SIG-M5 treated with dmso at 0.1 percent for 504 hours (cell line): ENCODE data around the gene LRRC52.

ENCODE experiments used
- DNase-seq: peaks from one replicate; lab custom pipeline; 2025; ENCODE audit not compliant: unreplicated experiment; lab: John Stamatoyannopoulos, UW

The LRRC52 gene

DNA sequence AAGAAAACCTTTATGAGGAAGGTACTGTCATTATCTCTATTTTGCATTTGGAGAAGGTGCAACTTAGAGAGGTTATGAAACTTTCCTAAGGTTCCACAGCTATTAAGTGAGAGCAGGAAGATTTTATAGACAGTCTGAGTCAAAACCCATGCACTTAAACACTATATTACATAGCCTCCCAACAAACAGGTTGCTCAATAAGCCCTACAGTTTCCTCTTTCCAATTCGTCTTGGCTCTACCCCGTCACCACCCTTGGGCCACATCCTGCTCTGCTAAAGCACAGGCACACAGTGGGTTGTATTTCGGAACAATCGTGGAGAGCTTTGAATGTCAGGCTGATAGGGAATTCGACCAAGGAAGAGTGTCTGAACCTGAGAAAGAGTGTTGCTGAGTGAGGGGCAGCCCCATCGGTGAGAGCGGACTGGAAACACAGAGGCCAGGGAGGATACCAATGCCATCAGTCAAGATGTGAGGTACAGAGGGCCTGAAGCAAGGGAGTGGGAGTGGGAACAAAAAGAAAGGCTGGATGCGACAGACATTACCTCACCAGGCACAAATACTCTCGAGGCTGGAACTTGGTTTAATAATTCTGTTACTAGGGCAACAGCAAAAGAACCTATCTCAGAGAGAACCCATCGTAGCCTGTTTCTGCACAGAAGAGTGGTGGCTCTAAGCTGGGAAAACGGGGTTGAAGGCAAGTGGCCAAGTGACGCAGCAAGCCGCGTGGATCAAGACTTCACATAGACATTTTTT, 6.3 kb upstream of the LRRC52 start:
- peak; percentile 97 for DNase-seq

- peak; percentile 10 for DNase-seq
Observed at GRCh38 chr1:165539306-165539705, 4.5 kb upstream of the LRRC52 start.

GRCh38 chr1:165539908-165540307, 3.9 kb upstream of the LRRC52 start:
- no peak for DNase-seq

DNA sequence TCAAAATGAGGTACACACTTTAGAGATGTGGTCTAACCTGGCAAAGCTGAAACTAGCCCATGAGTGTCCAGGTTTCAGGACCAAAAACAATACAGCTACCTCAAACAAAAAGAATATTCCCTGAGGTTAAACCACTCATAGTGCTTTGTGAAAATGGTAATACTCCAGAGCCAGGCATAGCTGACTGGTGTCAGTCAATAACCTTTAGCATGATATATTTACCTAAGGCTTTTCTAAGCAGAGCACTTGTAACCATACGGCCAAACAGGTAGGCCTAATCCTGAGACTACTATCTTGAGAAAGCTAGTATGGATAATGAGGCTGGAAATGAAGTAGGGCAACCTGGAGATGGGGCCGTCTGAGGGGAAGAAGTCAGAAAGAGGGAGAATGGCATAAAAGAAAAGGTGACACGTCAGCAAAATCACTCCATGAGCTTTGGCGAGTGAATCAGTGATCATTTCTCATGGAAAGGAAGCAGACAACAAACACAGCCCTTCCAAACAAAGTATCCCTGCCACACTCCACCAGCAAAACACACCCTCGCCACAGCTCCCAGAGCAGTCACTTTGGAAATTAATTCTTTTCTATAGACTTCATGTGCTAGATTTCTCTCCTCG, 1.7 kb upstream of the LRRC52 start:
- no peak for DNase-seq

DNA sequence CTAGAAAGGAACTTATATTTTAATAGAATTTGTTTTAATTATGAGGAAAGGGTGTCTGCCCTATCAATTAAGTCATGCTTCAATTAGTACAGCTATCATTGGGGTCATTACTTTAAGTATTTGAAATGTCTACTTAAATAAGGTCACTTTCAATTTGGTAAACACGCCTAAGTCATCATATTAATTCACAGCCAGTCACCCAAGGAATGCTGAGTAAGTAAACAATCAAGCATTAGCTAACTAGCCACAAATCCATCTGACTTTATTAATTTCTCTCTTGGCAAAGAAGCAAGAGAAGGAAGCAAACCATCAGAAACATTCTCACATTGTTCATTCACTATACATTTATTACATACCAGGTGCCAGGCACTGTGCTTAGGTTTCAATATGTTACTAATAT, 1.2 kb upstream of the LRRC52 start:
- no peak for DNase-seq

- no peak for DNase-seq
Observed at GRCh38 chr1:165544996-165545395, 1.2 kb downstream of the LRRC52 start.

- no peak for DNase-seq
Observed at GRCh38 chr1:165545974-165546373, 2.2 kb downstream of the LRRC52 start.

- no peak for DNase-seq
Observed at GRCh38 chr1:165549973-165550372, 6.2 kb downstream of the LRRC52 start.

DNA sequence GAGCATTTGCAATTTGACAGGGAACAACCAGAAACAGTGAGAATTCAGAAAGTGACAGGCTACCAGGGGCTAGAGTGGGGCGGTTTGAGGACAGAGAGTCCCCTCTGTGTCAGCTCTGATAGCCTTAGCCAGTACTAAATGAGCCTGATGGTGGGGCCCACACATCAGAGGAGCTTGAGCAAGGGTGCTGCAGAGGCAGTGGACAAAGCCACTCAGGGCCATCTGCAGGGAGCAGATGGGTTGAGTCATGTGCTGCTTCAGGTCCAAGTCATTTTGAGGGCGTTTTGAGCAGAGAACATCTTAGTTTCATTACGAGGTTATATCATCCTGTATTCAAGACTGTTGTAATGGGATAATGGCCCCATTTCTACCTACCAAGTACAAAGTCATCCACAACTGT, 7.7 kb downstream of the LRRC52 start:
- DNase-seq, result no peak

DNA sequence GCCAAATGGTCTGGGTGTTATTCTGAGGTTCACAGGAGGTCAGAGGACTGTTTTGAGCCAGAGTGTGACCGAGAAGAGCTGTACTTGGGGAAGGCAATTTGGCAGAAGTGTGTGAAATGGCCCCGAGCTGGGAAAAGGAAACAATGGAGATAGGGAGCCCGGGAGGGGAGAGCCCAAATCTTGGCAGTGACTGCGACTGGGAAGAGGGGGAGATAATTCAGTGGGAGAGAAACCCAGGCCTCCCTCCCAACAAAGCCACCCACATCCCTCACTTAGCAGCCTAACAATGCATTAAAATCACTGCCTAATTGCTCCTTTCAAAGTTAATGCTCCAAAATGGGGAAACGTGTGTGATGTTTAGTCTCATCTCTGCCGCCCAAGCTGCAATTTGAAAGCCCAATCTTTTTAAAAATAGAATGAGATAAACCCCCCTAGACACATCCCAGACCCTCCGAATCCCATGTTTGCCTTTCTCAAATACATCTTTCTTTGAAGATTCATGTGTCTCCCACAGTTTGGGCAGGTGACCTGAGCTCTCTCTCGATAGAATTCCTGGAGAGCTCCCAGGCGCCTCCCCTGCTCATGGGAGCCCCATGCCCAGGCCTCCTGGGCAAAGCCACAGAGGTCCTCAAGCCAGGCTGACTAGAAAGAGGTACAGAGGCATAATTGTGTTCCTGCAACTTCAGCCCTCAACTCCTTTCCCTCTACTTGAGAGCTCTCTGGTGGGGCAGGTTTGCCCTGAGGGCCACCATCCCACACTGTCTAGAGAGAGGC, 17.3 kb downstream of the LRRC52 start:
- DNase-seq, result no peak

DNA sequence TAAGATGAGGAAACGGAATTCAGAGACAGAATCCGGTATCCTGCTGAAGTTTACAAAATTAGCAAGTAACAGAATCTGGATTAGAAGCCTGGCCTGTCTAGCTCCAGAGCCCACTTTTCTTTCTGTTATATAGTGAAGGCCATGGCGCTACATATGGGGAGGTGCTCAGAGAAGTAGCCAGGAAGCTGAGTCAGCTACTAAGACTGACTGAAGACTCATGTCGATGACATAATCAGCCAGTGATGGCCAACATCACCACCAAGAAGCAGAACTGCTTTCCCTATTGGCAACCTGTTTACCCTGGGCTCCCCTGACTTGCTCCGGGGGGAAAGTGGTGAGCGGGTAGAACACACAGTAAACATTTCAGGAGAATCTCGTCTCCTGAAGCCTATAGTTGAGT, 18.8 kb downstream of the LRRC52 start:
- DNase-seq, result peak; percentile 13

- no peak for DNase-seq
Observed at GRCh38 chr1:165563551-165563950, 19.8 kb downstream of the LRRC52 start.

GRCh38 chr1:165564561-165564960, 20.8 kb downstream of the LRRC52 start:
- DNase-seq, result no peak

GRCh38 chr1:165565751-165566490, 22.1 kb downstream of the LRRC52 start:
- DNase-seq, result peak; percentile 9

- no peak for DNase-seq
Observed at GRCh38 chr1:165570078-165570477, 26.3 kb downstream of the LRRC52 start.

DNA sequence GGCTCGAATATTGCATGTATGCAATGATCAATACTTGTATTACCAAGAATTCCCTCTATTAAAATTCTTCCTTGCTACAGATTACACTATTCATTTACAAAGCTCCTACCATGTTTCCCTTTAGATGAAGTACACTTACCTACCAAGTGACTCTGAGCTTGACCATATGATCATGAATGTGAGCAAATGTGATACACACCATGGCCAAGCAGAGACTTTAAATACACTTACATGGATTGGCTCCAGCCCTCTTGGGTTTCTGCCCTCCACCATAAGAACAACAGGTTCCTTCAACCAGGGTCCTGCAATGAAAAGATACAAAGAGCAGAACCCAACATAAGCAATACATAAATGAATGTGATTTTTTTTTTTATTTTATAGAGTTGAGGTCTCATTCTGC, 30.0 kb downstream of the LRRC52 start:
- DNase-seq, result no peak

DNA sequence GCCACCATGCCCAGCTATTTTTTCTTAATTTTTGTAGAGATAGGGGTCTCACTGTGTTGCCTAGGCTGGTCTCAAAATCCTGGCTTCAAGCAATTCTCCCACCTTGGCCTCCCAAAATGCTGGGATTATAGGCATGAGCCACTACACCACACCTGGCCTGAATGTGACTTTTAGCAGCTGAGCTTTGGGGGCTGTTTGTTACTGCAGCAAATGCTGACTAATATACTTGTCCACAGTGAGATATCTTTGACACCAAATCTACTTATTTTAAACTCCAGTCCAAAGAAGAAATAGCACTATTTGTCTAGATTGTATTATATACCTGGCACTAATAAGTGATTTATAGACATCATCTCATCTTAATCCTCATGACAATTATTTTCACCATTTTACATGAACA, 30.5 kb downstream of the LRRC52 start:
- DNase-seq, result no peak

DNA sequence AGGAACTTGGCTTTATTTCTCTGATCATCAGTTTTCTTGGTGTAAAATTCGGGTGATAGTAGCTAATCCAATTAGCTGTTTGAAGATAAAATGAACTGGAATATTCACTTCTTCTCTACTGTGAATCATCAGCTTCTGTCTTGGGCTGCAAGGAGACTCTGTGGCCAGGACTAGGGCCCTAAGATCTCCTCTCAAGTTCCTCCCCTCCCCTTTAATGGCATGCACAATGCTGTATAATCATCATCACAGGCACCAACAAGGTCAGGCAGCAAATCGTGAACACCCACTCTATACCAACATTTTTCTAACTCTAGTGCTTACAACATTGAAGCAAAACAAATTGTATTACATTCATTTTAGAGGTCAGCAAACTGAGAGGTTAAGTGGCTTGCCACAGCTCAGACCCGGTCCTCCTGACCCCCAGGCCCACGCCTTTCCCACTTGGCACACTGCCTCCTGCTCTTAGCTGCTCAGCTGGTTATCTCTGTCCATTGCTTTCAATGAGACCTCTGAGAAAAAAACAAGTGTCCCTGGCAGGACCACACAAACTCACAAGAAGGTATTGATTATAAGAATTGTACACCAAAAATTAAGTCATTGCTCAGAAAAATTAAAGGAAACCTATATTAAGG, 31.8 kb downstream of the LRRC52 start:
- no peak for DNase-seq

GRCh38 chr1:165576536-165576935, 32.7 kb downstream of the LRRC52 start:
- no peak for DNase-seq

DNA sequence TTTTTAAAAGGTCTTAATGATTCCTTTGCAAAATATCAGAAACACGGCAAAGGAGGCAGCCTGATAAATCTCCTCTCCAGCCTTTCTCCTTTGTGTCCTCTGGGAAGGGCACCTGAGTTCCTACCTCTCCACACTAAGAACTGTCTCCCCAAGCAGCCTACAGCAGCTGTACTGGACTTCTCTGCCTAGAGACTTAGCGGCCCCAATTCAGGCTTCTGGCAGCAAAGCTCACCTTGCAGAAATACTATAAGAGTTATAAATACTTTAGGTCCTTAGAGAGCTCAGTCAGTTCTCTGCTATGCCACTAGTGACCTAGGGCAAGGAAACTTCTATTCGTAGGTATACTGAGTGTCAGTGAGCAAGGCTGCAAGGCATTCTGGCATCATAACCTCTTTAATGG, 33.9 kb downstream of the LRRC52 start:
- DNase-seq, result no peak
